ENCODE measurements around the gene PTGFRN.

DNA sequence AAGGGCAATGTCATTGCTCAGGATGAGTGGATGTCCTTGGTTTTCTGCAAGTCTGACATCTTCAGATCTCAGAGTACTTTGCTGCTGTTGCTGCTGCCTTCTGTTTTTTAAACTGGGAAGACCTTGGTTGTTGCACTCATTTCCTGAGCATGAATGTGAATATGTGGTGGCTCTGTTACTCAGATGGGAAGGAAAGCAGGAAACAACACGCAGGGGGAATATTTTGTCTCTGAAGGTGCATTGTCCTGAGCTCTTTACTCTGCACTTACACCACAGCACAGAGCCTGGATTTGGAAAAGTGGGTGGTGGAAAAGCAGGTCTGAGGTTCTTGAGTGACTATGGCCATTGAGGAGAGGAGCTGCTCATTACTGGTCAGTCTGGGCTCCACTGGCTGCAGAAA, 36.3 kb downstream of the PTGFRN start:
- TF ChIP-seq, protein P1, sequence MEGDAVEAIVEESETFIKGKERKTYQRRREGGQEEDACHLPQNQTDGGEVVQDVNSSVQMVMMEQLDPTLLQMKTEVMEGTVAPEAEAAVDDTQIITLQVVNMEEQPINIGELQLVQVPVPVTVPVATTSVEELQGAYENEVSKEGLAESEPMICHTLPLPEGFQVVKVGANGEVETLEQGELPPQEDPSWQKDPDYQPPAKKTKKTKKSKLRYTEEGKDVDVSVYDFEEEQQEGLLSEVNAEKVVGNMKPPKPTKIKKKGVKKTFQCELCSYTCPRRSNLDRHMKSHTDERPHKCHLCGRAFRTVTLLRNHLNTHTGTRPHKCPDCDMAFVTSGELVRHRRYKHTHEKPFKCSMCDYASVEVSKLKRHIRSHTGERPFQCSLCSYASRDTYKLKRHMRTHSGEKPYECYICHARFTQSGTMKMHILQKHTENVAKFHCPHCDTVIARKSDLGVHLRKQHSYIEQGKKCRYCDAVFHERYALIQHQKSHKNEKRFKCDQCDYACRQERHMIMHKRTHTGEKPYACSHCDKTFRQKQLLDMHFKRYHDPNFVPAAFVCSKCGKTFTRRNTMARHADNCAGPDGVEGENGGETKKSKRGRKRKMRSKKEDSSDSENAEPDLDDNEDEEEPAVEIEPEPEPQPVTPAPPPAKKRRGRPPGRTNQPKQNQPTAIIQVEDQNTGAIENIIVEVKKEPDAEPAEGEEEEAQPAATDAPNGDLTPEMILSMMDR (IDR thresholded peaks at IDR 0.05; ENCODE audit: poor library complexity) = no peak
- no peak for TF ChIP-seq EZH2 (IDR thresholded peaks at IDR 0.05; ENCODE audit: borderline replicate concordance)
- no peak for TF ChIP-seq EZH2phosphoT487 (IDR thresholded peaks at IDR 0.05; ENCODE audit: low read depth, severe bottlenecking, unreplicated experiment)

Data from hepatocyte (in vitro differentiated cells).